Nephron (organoid): ENCODE data around the gene DOCK3.

ENCODE experiments used
- H3K27ac Mint-ChIP-seq, 3 experiments: 2 replicates each; pipeline ENCODE4 v1.8.0; 2020; ENCODE audit warnings: mixed read lengths in 3 of 3, mild to moderate bottlenecking in 2 of 3, moderate library complexity in 1 of 3
- H3K27me3 Mint-ChIP-seq: 2 replicates; pipeline ENCODE4 v1.8.0; 2021; ENCODE audit warnings: low read depth, mild to moderate bottlenecking, moderate library complexity, mixed read lengths
- H3K36me3 Mint-ChIP-seq: 2 replicates; pipeline ENCODE4 v1.8.0; 2020; ENCODE audit warnings: low read depth, mixed read lengths
- H3K4me1 Mint-ChIP-seq: 2 replicates; pipeline ENCODE4 v1.8.0; 2020; ENCODE audit warnings: mixed read lengths
- H3K4me3 Mint-ChIP-seq, 3 experiments: 2 replicates each; pipeline ENCODE4 v1.8.0; 2020; ENCODE audit warnings: mild to moderate bottlenecking in 3 of 3, mixed read lengths in 3 of 3, moderate library complexity in 2 of 3
- H3K9me3 Mint-ChIP-seq: 2 replicates; pipeline ENCODE4 v1.8.0; 2020; ENCODE audit warnings: mixed read lengths
- CTCF ChIP-seq, 3 experiments: fragments of 200-600 bp; sonication (generic); IDR thresholded peaks; one replicate each; pipeline ENCODE4 v1.5.0; 2021; ENCODE audit warnings: antibody characterized with exemption in 3 of 3; ENCODE audit not compliant: unreplicated experiment in 3 of 3

The DOCK3 gene

GRCh38 chr3:50807266-50807665 is 132.5 kb downstream of the DOCK3 start:
- TF ChIP-seq CTCF (IDR thresholded peaks at IDR 0.05; ENCODE audit: unreplicated experiment in 3 of 3), result no peak
- H3K27me3 Mint-ChIP-seq, result peaks cover 5% of the 10 kb centered on the region
- H3K27ac Mint-ChIP-seq, result no peak overlapping the region
- no peaks in the 10 kb centered on the region for H3K36me3 Mint-ChIP-seq
- no peak overlapping the region for H3K4me3 Mint-ChIP-seq
- H3K9me3 Mint-ChIP-seq, result peaks cover 27% of the 10 kb centered on the region
- peaks cover 12% of the 10 kb centered on the region for H3K4me1 Mint-ChIP-seq

- Mint-ChIP-seq H3K36me3 (no peaks in the 10 kb centered on the region), H3K27me3 (peaks cover 5% of the 10 kb centered on the region)
Observed at GRCh38 chr3:50811893-50812292, 137.2 kb downstream of the DOCK3 start.

GRCh38 chr3:50815844-50816243 is 141.1 kb downstream of the DOCK3 start:
- H3K27me3 Mint-ChIP-seq, result no peaks in the 10 kb centered on the region
- TF ChIP-seq CTCF (IDR thresholded peaks at IDR 0.05; ENCODE audit: unreplicated experiment in 3 of 3), result no peak
- H3K27ac Mint-ChIP-seq, result peak overlapping the region in 1 of 3 experiments; percentile 52
- H3K4me3 Mint-ChIP-seq, result no peak overlapping the region
- H3K9me3 Mint-ChIP-seq, result no peaks in the 10 kb centered on the region
- H3K36me3 Mint-ChIP-seq, result no peaks in the 10 kb centered on the region
- no peaks in the 10 kb centered on the region for H3K4me1 Mint-ChIP-seq

More at GRCh38 chr3:50811893-50812292, 137.2 kb downstream of the DOCK3 start:
- peaks cover 7% of the 10 kb centered on the region for H3K4me1 Mint-ChIP-seq
- H3K9me3 Mint-ChIP-seq, result peaks cover 2% of the 10 kb centered on the region
- no peak for TF ChIP-seq CTCF (IDR thresholded peaks at IDR 0.05; ENCODE audit: unreplicated experiment in 3 of 3)
- H3K4me3 Mint-ChIP-seq, result no peak overlapping the region
- H3K27ac Mint-ChIP-seq, result no peak overlapping the region

- H3K4me3 Mint-ChIP-seq, result no peak overlapping the region
- no peaks in the 10 kb centered on the region for H3K36me3 Mint-ChIP-seq
- no peaks in the 10 kb centered on the region for H3K4me1 Mint-ChIP-seq
- no peak for TF ChIP-seq CTCF (IDR thresholded peaks at IDR 0.05; ENCODE audit: unreplicated experiment in 3 of 3)
- H3K27me3 Mint-ChIP-seq, result no peaks in the 10 kb centered on the region
- no peaks in the 10 kb centered on the region for H3K9me3 Mint-ChIP-seq
- H3K27ac Mint-ChIP-seq, result no peak overlapping the region
Observed at GRCh38 chr3:50816894-50817293, 142.2 kb downstream of the DOCK3 start.

- no peaks in the 10 kb centered on the region for H3K27me3 Mint-ChIP-seq
- no peaks in the 10 kb centered on the region for H3K36me3 Mint-ChIP-seq
- H3K4me1 Mint-ChIP-seq, result no peaks in the 10 kb centered on the region
- H3K27ac Mint-ChIP-seq, result no peak overlapping the region
- H3K9me3 Mint-ChIP-seq, result no peaks in the 10 kb centered on the region
- no peak overlapping the region for H3K4me3 Mint-ChIP-seq
- TF ChIP-seq CTCF (IDR thresholded peaks at IDR 0.05; ENCODE audit: unreplicated experiment in 3 of 3), result no peak
Observed at GRCh38 chr3:50817756-50818529, 143.2 kb downstream of the DOCK3 start.

GRCh38 chr3:50819882-50820281 is 145.2 kb downstream of the DOCK3 start:
- Mint-ChIP-seq H3K9me3 (peaks cover 2% of the 10 kb centered on the region), H3K4me3 (no peak overlapping the region), H3K36me3 (no peaks in the 10 kb centered on the region), H3K27ac (no peak overlapping the region), H3K27me3 (no peaks in the 10 kb centered on the region), H3K4me1 (no peaks in the 10 kb centered on the region)
- no peak for TF ChIP-seq CTCF (IDR thresholded peaks at IDR 0.05; ENCODE audit: unreplicated experiment in 3 of 3)
